HEK293 (cell line): ENCODE measurements around the gene MTUS2.

ENCODE experiments used
- KLF9 ChIP-seq: fragments of 450-650 bp; formaldehyde crosslinking; IDR thresholded peaks from 2 replicates; pipeline ENCODE4 v1.5.1; 2016; ENCODE audit warnings: missing biosample characterization, missing genetic modification characterization, low read depth
- ZBTB20 ChIP-seq: fragments of 450-650 bp; formaldehyde crosslinking; IDR thresholded peaks from 2 replicates; pipeline ENCODE4 v1.5.1; 2016; ENCODE audit warnings: missing biosample characterization, missing genetic modification characterization
- ZNF138 ChIP-seq: fragments of 450-650 bp; formaldehyde crosslinking; IDR thresholded peaks from 2 replicates; pipeline ENCODE4 v1.5.1; 2016; ENCODE audit warnings: missing biosample characterization, missing genetic modification characterization, borderline replicate concordance
- ZNF701 ChIP-seq: fragments of 450-650 bp; formaldehyde crosslinking; IDR thresholded peaks from 2 replicates; pipeline ENCODE4 v1.5.1; 2016; ENCODE audit warnings: missing biosample characterization, missing genetic modification characterization
- TF ChIP-seq, protein P1 (sequence below): fragments of 450-650 bp; formaldehyde crosslinking; IDR thresholded peaks from 2 replicates; pipeline ENCODE4 v1.5.1; 2016; ENCODE audit warnings: missing biosample characterization, missing genetic modification characterization
- TF ChIP-seq, protein P2 (sequence below): fragments of 450-650 bp; formaldehyde crosslinking; IDR thresholded peaks from 2 replicates; pipeline ENCODE4 v1.5.1; 2016; ENCODE audit warnings: missing biosample characterization, missing genetic modification characterization, borderline replicate concordance

DNA sequence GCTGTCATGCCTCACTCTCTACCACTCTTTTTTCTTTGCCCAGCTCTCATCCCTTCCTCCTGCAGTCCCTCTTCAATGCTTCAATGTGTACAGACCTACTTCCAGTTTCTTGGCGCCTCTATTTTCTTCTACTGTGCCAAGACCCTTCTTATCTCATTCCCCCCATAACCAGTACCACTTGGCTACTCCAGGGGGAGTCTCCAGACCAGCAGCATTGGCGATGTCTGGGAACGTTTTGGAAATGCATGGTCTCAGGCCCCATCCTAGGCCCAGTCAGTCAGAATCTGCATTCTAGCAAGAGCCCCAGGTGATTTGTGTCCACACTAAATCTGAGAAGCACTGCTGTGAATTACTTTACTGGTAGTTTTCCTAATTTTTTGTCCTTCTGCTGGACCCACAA is 577.1 kb downstream of the MTUS2 start:
- TF ChIP-seq KLF9 (tag by site-specific recombination), result no peak
- TF ChIP-seq ZNF701 (tag by site-specific recombination), result no peak
- TF ChIP-seq, protein P1, sequence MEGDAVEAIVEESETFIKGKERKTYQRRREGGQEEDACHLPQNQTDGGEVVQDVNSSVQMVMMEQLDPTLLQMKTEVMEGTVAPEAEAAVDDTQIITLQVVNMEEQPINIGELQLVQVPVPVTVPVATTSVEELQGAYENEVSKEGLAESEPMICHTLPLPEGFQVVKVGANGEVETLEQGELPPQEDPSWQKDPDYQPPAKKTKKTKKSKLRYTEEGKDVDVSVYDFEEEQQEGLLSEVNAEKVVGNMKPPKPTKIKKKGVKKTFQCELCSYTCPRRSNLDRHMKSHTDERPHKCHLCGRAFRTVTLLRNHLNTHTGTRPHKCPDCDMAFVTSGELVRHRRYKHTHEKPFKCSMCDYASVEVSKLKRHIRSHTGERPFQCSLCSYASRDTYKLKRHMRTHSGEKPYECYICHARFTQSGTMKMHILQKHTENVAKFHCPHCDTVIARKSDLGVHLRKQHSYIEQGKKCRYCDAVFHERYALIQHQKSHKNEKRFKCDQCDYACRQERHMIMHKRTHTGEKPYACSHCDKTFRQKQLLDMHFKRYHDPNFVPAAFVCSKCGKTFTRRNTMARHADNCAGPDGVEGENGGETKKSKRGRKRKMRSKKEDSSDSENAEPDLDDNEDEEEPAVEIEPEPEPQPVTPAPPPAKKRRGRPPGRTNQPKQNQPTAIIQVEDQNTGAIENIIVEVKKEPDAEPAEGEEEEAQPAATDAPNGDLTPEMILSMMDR (tag by site-specific recombination), result no peak
- TF ChIP-seq ZNF138, result no peak
- TF ChIP-seq ZBTB20, result no peak
- TF ChIP-seq, protein P2, sequence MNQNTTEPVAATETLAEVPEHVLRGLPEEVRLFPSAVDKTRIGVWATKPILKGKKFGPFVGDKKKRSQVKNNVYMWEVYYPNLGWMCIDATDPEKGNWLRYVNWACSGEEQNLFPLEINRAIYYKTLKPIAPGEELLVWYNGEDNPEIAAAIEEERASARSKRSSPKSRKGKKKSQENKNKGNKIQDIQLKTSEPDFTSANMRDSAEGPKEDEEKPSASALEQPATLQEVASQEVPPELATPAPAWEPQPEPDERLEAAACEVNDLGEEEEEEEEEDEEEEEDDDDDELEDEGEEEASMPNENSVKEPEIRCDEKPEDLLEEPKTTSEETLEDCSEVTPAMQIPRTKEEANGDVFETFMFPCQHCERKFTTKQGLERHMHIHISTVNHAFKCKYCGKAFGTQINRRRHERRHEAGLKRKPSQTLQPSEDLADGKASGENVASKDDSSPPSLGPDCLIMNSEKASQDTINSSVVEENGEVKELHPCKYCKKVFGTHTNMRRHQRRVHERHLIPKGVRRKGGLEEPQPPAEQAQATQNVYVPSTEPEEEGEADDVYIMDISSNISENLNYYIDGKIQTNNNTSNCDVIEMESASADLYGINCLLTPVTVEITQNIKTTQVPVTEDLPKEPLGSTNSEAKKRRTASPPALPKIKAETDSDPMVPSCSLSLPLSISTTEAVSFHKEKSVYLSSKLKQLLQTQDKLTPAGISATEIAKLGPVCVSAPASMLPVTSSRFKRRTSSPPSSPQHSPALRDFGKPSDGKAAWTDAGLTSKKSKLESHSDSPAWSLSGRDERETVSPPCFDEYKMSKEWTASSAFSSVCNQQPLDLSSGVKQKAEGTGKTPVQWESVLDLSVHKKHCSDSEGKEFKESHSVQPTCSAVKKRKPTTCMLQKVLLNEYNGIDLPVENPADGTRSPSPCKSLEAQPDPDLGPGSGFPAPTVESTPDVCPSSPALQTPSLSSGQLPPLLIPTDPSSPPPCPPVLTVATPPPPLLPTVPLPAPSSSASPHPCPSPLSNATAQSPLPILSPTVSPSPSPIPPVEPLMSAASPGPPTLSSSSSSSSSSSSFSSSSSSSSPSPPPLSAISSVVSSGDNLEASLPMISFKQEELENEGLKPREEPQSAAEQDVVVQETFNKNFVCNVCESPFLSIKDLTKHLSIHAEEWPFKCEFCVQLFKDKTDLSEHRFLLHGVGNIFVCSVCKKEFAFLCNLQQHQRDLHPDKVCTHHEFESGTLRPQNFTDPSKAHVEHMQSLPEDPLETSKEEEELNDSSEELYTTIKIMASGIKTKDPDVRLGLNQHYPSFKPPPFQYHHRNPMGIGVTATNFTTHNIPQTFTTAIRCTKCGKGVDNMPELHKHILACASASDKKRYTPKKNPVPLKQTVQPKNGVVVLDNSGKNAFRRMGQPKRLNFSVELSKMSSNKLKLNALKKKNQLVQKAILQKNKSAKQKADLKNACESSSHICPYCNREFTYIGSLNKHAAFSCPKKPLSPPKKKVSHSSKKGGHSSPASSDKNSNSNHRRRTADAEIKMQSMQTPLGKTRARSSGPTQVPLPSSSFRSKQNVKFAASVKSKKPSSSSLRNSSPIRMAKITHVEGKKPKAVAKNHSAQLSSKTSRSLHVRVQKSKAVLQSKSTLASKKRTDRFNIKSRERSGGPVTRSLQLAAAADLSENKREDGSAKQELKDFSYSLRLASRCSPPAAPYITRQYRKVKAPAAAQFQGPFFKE (tag by site-specific recombination), result no peak
